ENCODE measurements around the gene LATS2.

DNA sequence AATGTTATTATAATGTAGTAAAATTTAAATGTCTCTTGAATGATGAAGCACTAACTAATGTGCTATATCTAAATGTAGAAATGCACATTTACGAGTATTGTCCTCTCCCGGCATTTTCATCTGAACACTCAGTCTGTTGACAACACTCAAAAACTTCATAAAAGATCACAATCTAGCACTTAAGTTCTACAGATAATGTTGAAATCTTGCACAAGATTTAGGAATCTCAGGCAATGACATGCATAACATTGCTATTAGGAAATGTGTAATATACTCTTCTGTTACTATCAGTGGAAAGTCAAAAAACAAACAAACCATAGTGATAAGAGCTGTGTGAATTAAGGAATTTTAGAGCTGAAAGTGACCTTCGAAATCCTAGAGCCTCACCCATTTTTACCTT lies 121.3 kb downstream of the LATS2 start:
- TF ChIP-seq, protein P1, sequence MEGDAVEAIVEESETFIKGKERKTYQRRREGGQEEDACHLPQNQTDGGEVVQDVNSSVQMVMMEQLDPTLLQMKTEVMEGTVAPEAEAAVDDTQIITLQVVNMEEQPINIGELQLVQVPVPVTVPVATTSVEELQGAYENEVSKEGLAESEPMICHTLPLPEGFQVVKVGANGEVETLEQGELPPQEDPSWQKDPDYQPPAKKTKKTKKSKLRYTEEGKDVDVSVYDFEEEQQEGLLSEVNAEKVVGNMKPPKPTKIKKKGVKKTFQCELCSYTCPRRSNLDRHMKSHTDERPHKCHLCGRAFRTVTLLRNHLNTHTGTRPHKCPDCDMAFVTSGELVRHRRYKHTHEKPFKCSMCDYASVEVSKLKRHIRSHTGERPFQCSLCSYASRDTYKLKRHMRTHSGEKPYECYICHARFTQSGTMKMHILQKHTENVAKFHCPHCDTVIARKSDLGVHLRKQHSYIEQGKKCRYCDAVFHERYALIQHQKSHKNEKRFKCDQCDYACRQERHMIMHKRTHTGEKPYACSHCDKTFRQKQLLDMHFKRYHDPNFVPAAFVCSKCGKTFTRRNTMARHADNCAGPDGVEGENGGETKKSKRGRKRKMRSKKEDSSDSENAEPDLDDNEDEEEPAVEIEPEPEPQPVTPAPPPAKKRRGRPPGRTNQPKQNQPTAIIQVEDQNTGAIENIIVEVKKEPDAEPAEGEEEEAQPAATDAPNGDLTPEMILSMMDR (IDR thresholded peaks at IDR 0.05) = no peak
- no peak for TF ChIP-seq POLR2A (IDR thresholded peaks at IDR 0.05)

All from Peyer's patch (tissue), 4 donors.